HG03460 (cell line): ENCODE data around the gene GMEB2.

Experiments
- ATAC-seq: cut with Tn5 transposase; IDR thresholded peaks from one replicate; pipeline ENCODE4 v1.9.1; 2021; ENCODE audit not compliant: unreplicated experiment

The GMEB2 gene

GRCh38 chr20:63547725-63548480, 79.0 kb downstream of the GMEB2 start, which contains the start of gene SRMS:
SRMS (minus strand) TSS chr20:63547749; CDS start chr20:63547463, 286 bp downstream.
- no peak for ATAC-seq

- no peak for ATAC-seq
Observed at GRCh38 chr20:63546956-63547724, 79.8 kb downstream of the GMEB2 start.

- no peak for ATAC-seq
Observed at GRCh38 chr20:63546256-63546955, 80.5 kb downstream of the GMEB2 start.

GRCh38 chr20:63545814-63546213, 81.1 kb downstream of the GMEB2 start:
- ATAC-seq, result no peak

GRCh38 chr20:63544958-63545516, 81.9 kb downstream of the GMEB2 start:
- no peak for ATAC-seq

- ATAC-seq, result no peak
Observed at GRCh38 chr20:63544241-63544957, 82.5 kb downstream of the GMEB2 start.

- no peak for ATAC-seq
Observed at GRCh38 chr20:63543733-63544132, 83.2 kb downstream of the GMEB2 start.

GRCh38 chr20:63543131-63543530, 83.8 kb downstream of the GMEB2 start:
- no peak for ATAC-seq

GRCh38 chr20:63542696-63543095, 84.2 kb downstream of the GMEB2 start:
- no peak for ATAC-seq

- no peak for ATAC-seq
Observed at GRCh38 chr20:63542031-63542559, 84.8 kb downstream of the GMEB2 start.

- no peak for ATAC-seq
Observed at GRCh38 chr20:63541371-63541770, 85.5 kb downstream of the GMEB2 start.

- no peak for ATAC-seq
Observed at GRCh38 chr20:63540417-63541186, 86.3 kb downstream of the GMEB2 start.

- ATAC-seq, result no peak
Observed at GRCh38 chr20:63539441-63540370, 87.2 kb downstream of the GMEB2 start.

- ATAC-seq, result no peak
Observed at GRCh38 chr20:63539092-63539430, 87.8 kb downstream of the GMEB2 start.

GRCh38 chr20:63538204-63539091, 88.5 kb downstream of the GMEB2 start:
- ATAC-seq, result no peak
